A549 (cell line): Measurements from ENCODE around the gene IGF2BP3. TPM values are rescaled to one million over a fixed set of nuclear protein-coding genes. Genes with fewer than 3 reads are reported as not detected.

Experiments used
- ATAC-seq, 2 experiments: fragments of 200-7000 bp in 1 of 2; fragments of >200 bp in 1 of 2; cut with Nextera tagmentation in 1 of 2; cut with Tn5 transposase in 1 of 2; 3 replicates each; pipeline versions ENCODE4 v1.8.0 to v1.9.1; 2018 to 2020; ENCODE audit warnings: mild to moderate bottlenecking in 1 of 2, moderate library complexity in 1 of 2
- CTCF ChIA-PET: fragments of 300-600 bp; sonication (Branson Sonifier 250); formaldehyde crosslinking; extraction: SDS; loops from one replicate; lab custom pipeline; 2021; ENCODE audit warnings: antibody characterized with exemption, inconsistent platforms; lab: Yijun Ruan, JAX
- POLR2A ChIA-PET: fragments of 350-600 bp; formaldehyde crosslinking; extraction: SDS; loops from one replicate; lab custom pipeline; 2021; ENCODE audit warnings: antibody characterized with exemption, inconsistent platforms; lab: Yijun Ruan, JAX
- DNase-seq, 2 experiments: peaks; one replicate each; pipeline versions ENCODE4 v3.0.0 to v3.0.0-alpha.2; 2011 to 2016; ENCODE audit warnings: low read depth in 1 of 2, low spot score in 1 of 2
- FAIRE-seq: peaks from 2 replicates; lab custom pipeline; 2011; peaks lifted over from hg19 to GRCh38; lab: Jason Lieb, UNC
- H3K27ac ChIP-seq, 2 experiments: fragments of >200 bp; sonication (Bioruptor Twin); formaldehyde crosslinking; 3 replicates each; pipeline ENCODE4 v1.5.1; 2016 to 2017
- H3K4me1 ChIP-seq: fragments of >200 bp; sonication (Bioruptor Twin); formaldehyde crosslinking; 3 replicates; pipeline ENCODE4 v1.6.1; 2016
- H3K4me2 ChIP-seq: fragments of >200 bp; sonication (Bioruptor Twin); formaldehyde crosslinking; 3 replicates; pipeline ENCODE4 v1.6.1; 2016
- H3K4me3 ChIP-seq: fragments of >200 bp; sonication (Bioruptor Twin); formaldehyde crosslinking; 3 replicates; pipeline ENCODE4 v1.5.1; 2016
- H3K9me3 ChIP-seq: fragments of >200 bp; sonication (Bioruptor Twin); formaldehyde crosslinking; 3 replicates; pipeline ENCODE4 v1.6.1; 2016
- BHLHE40 ChIP-seq: IDR thresholded peaks from 2 replicates; pipeline ENCODE4 v1.6.1; 2012; ENCODE audit warnings: low read depth, low read length, inconsistent platforms
- CEBPB ChIP-seq, 2 experiments: fragments of >200 bp in 1 of 2; sonication (Bioruptor Twin) in 1 of 2; formaldehyde crosslinking in 1 of 2; IDR thresholded peaks; 2 replicates each; pipeline ENCODE4 v1.6.1; 2012 to 2016
- CHD2 ChIP-seq: fragments of 150-350 bp; IDR thresholded peaks from 2 replicates; pipeline ENCODE4 v1.6.1; 2014; ENCODE audit warnings: low read length; ENCODE audit not compliant: partially characterized antibody
- CHD4 ChIP-seq: fragments of 200-600 bp; sonication (generic); IDR thresholded peaks from 2 replicates; pipeline ENCODE4 v1.6.1; 2016; ENCODE audit warnings: antibody characterized with exemption, mild to moderate bottlenecking, borderline replicate concordance
- E2F6 ChIP-seq: IDR thresholded peaks from 2 replicates; pipeline ENCODE4 v1.6.1; 2012; ENCODE audit warnings: low read depth, borderline replicate concordance
- EP300 ChIP-seq, 2 experiments: fragments of >200 bp; sonication (Bioruptor Twin); formaldehyde crosslinking; IDR thresholded peaks; 2 replicates in 1 of 2; 3 replicates in 1 of 2; pipeline ENCODE4 v1.6.1; 2016 to 2017
- FOXS1 ChIP-seq: fragments of 250-450 bp; sonication (Bioruptor Pico); IDR thresholded peaks from 2 replicates; pipeline ENCODE4 v1.5.0; 2020; ENCODE audit warnings: mild to moderate bottlenecking, moderate library complexity
- GATA3 ChIP-seq: IDR thresholded peaks from 2 replicates; pipeline ENCODE4 v1.6.1; 2012; ENCODE audit warnings: borderline replicate concordance
- HDAC2 ChIP-seq: fragments of 200-600 bp; sonication (generic); IDR thresholded peaks from 2 replicates; pipeline ENCODE4 v1.6.1; 2016
- HOXA7 ChIP-seq: fragments of 250-450 bp; sonication (Bioruptor Pico); IDR thresholded peaks from 2 replicates; pipeline ENCODE4 v1.5.0; 2020; ENCODE audit warnings: mild to moderate bottlenecking, moderate library complexity
- JUN ChIP-seq, 2 experiments: fragments of >200 bp; sonication (Bioruptor Twin); formaldehyde crosslinking; IDR thresholded peaks; 2 replicates in 1 of 2; 3 replicates in 1 of 2; pipeline ENCODE4 v1.6.1; 2016 to 2017
- JUNB ChIP-seq: fragments of >200 bp; sonication (Bioruptor Twin); formaldehyde crosslinking; IDR thresholded peaks from 2 replicates; pipeline ENCODE4 v1.6.1; 2016
- KDM1A ChIP-seq: fragments of 200-600 bp; sonication (generic); IDR thresholded peaks from 2 replicates; pipeline ENCODE4 v1.6.1; 2016; ENCODE audit warnings: low read depth, mild to moderate bottlenecking
- KDM5A ChIP-seq: fragments of 200-600 bp; sonication (generic); IDR thresholded peaks from 2 replicates; pipeline ENCODE4 v1.6.1; 2016; ENCODE audit warnings: antibody characterized with exemption, mild to moderate bottlenecking
- MYC ChIP-seq: IDR thresholded peaks from 2 replicates; pipeline ENCODE4 v1.6.1; 2012; ENCODE audit warnings: mild to moderate bottlenecking, inconsistent platforms, low read length, improper control_type of control experiment, borderline replicate concordance
- PBX3 ChIP-seq: IDR thresholded peaks from 2 replicates; pipeline ENCODE4 v1.6.1; 2012
- POLR2AphosphoS2 ChIP-seq: conservative IDR thresholded peaks from 2 replicates; pipeline ENCODE4 v1.6.1; 2012; ENCODE audit warnings: low read length, improper control_type of control experiment, inconsistent platforms
- RFX5 ChIP-seq: fragments of 450-650 bp; IDR thresholded peaks from 2 replicates; pipeline ENCODE4 v1.7.1; 2014; ENCODE audit warnings: antibody characterized with exemption, mild to moderate bottlenecking, moderate library complexity
- RNF2 ChIP-seq: fragments of 200-600 bp; sonication (generic); IDR thresholded peaks from 2 replicates; pipeline ENCODE4 v1.6.1; 2016; ENCODE audit warnings: low read depth, mild to moderate bottlenecking, antibody characterized with exemption, moderate library complexity, borderline replicate concordance
- SMC3 ChIP-seq: fragments of >200 bp; sonication (Bioruptor Twin); formaldehyde crosslinking; IDR thresholded peaks from 3 replicates; pipeline ENCODE4 v1.6.1; 2018; ENCODE audit warnings: inconsistent platforms
- TFCP2L1 ChIP-seq: fragments of 250-450 bp; sonication (Bioruptor Pico); IDR thresholded peaks from 2 replicates; pipeline ENCODE4 v1.5.0; 2021; ENCODE audit warnings: mild to moderate bottlenecking
- ZC3H11A ChIP-seq: fragments of 450-650 bp; IDR thresholded peaks from 2 replicates; pipeline ENCODE4 v1.6.1; 2014; ENCODE audit warnings: antibody characterized with exemption, mild to moderate bottlenecking
- ZFP36 ChIP-seq: fragments of 450-650 bp; IDR thresholded peaks from 2 replicates; pipeline ENCODE4 v1.6.1; 2014; ENCODE audit warnings: borderline replicate concordance; ENCODE audit not compliant: partially characterized antibody
- ZSCAN20 ChIP-seq: fragments of 250-450 bp; sonication (Bioruptor Pico); IDR thresholded peaks from 2 replicates; pipeline ENCODE4 v1.8.0; 2022; ENCODE audit warnings: mild to moderate bottlenecking, moderate library complexity
- WGBS: methylation state at CpG from one replicate; pipeline ENCODE4 v1.1.6; 2017; ENCODE audit errors: missing lambda C conversion rate; 5-methylcytosine and 5-hydroxymethylcytosine counted together
- polyA plus RNA-seq, 4 experiments: library from polyadenylated mRNA; depleted of rRNA in 3 of 4; stranded (reverse); fragments of >200 nt; fragmentation: RNase III in 1 of 4; extraction: RNeasy Plus Mini Kit Qiagen cat#74134 plus additional on column Dnase treatment in 1 of 4; gene quantifications; 2 replicates in 3 of 4; 3 replicates in 1 of 4; pipeline ENCODE4 v1.2.3, GENCODE V29; 2011 to 2017
- TF ChIP-seq, protein P1 (sequence below): fragments of 250-450 bp; sonication (Bioruptor Pico); IDR thresholded peaks from 2 replicates; pipeline ENCODE4 v1.5.0; 2021; ENCODE audit warnings: mild to moderate bottlenecking, moderate library complexity, borderline replicate concordance
- TF ChIP-seq, protein P2 (sequence below): fragments of >200 bp; sonication (Bioruptor Twin); formaldehyde crosslinking; IDR thresholded peaks from 2 replicates; pipeline ENCODE4 v1.6.1; 2016

IGF2BP3 gene
- polyA plus RNA-seq, 2 of the 4 experiments (the other 2 are of a cell fraction): 26.7 to 62.0 TPM

DNA sequence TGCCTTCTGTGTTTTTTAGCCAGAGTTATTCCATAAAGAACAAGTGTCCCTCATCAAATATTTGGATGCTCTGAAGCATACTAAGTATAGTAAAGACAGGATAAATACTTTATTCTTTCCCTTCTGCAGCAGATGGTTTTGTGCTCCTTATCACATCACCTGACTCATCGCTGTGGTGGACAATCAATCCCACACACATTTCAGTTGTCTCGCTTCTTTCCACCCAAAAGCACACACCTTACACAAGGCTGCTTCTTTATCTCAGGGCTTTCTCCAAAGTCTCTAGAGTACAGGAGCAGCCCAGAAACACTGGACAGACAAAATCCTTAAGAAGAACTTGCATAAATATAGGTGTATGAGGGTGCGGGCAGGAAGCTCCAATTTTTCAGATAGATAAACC lies 43.4 kb downstream of the IGF2BP3 start:
- Histone ChIP-seq H3K4me1 (peaks cover 32% of the 10 kb centered on the region), H3K4me3 (no peak overlapping the region), H3K9me3 (no peaks in the 10 kb centered on the region), H3K4me2 (no peak overlapping the region), H3K27ac (no peak overlapping the region)
- DNase-seq (no peak), ATAC-seq (no peak), FAIRE-seq (no peak)
- no peak for TF ChIP-seq E2F6
- TF ChIP-seq, protein P1, sequence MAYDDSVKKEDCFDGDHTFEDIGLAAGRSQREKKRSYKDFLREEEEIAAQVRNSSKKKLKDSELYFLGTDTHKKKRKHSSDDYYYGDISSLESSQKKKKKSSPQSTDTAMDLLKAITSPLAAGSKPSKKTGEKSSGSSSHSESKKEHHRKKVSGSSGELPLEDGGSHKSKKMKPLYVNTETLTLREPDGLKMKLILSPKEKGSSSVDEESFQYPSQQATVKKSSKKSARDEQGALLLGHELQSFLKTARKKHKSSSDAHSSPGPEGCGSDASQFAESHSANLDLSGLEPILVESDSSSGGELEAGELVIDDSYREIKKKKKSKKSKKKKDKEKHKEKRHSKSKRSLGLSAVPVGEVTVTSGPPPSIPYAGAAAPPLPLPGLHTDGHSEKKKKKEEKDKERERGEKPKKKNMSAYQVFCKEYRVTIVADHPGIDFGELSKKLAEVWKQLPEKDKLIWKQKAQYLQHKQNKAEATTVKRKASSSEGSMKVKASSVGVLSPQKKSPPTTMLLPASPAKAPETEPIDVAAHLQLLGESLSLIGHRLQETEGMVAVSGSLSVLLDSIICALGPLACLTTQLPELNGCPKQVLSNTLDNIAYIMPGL (CRISPR knock-in tag): no peak
- no peak for TF ChIP-seq ZC3H11A
- no peak for TF ChIP-seq GATA3
- no peak for TF ChIP-seq KDM5A
- no peak for TF ChIP-seq SMC3
- TF ChIP-seq EP300 (IDR thresholded peaks at IDR 0.05): no peak
- TF ChIP-seq MYC: no peak
- no peak for TF ChIP-seq KDM1A
- TF ChIP-seq HDAC2: no peak
- TF ChIP-seq POLR2AphosphoS2: no peak
- no peak for TF ChIP-seq CHD4
- TF ChIP-seq ZSCAN20 (CRISPR knock-in tag): no peak
- TF ChIP-seq PBX3: no peak
- ChIA-PET POLR2A (no interaction called here), CTCF (interaction anchor here (1.5 to 4.3 kb wide), 2 partner anchors 118 to 154 kb away, joined by 3 to 33 read pairs; no protein-coding TSS in a partner anchor)
- 96% methylated on average over 3 of the region's 3 CpGs for WGBS

DNA sequence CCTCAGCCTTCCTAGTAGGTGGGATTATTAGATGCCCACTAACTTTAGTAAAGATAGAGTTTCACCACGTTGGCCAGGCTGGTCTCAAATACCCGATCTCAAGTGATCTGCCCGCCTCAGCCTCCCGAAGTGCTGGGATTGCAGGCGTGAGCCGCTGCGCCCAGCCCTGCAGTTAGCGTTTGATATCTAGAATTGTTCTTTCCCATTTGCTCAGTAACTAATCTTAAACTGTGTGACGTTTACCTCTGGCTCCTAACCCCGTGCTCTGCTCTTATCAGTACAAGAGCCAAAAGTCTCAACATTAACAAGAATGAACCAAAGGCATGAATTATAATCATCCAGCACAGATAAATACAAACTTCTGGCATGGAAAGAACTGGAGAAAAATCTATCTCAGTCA lies 47.4 kb downstream of the IGF2BP3 start:
- Histone ChIP-seq H3K4me3 (no peak overlapping the region), H3K4me1 (peaks cover 15% of the 10 kb centered on the region), H3K27ac (no peak overlapping the region), H3K9me3 (no peaks in the 10 kb centered on the region), H3K4me2 (no peak overlapping the region)
- no peak for DNase-seq
- no peak for ATAC-seq
- POLR2A ChIA-PET: interaction anchor here (0.5 kb wide), 1 partner anchor 33 kb away, joined by 3 read pairs; no protein-coding TSS in a partner anchor
- CTCF ChIA-PET: interaction anchor here (1.1 to 1.5 kb wide), 2 partner anchors 43 to 122 kb away, joined by 3 read pairs; no protein-coding TSS in a partner anchor
- WGBS: 90% methylated on average over 10 of the region's 10 CpGs
- TF ChIP-seq HOXA7 (CRISPR knock-in tag) (no peak), FOXS1 (no peak), ZFP36 (no peak), CHD2 (no peak), ZSCAN20 (CRISPR knock-in tag) (no peak), RFX5 (no peak), CEBPB (IDR thresholded peaks at IDR 0.05) (no peak), RNF2 (no peak), BHLHE40 (no peak), JUN (IDR thresholded peaks at IDR 0.05) (no peak), TFCP2L1 (CRISPR knock-in tag) (no peak), JUNB (no peak), GATA3 (no peak), KDM5A (no peak)
- TF ChIP-seq, protein P1 (CRISPR knock-in tag): no peak
- TF ChIP-seq, protein P2, sequence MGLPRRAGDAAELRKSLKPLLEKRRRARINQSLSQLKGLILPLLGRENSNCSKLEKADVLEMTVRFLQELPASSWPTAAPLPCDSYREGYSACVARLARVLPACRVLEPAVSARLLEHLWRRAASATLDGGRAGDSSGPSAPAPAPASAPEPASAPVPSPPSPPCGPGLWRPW: no peak
- FAIRE-seq: no peak
